NK-92 (cell line): ENCODE results near the gene TNPO1.
A peak's percentile ranks its signal among the peaks of the same experiment; 100 is the strongest.
"Not testable (repeated sequence)": the region's sequence is repeated elsewhere in the genome, so short reads cannot be mapped to it uniquely, and the experiment has no call there.

Source experiments
- DNase-seq: peaks from one replicate; lab custom pipeline; 2025; ENCODE audit not compliant: unreplicated experiment; lab: John Stamatoyannopoulos, UW

TNPO1 gene

DNA sequence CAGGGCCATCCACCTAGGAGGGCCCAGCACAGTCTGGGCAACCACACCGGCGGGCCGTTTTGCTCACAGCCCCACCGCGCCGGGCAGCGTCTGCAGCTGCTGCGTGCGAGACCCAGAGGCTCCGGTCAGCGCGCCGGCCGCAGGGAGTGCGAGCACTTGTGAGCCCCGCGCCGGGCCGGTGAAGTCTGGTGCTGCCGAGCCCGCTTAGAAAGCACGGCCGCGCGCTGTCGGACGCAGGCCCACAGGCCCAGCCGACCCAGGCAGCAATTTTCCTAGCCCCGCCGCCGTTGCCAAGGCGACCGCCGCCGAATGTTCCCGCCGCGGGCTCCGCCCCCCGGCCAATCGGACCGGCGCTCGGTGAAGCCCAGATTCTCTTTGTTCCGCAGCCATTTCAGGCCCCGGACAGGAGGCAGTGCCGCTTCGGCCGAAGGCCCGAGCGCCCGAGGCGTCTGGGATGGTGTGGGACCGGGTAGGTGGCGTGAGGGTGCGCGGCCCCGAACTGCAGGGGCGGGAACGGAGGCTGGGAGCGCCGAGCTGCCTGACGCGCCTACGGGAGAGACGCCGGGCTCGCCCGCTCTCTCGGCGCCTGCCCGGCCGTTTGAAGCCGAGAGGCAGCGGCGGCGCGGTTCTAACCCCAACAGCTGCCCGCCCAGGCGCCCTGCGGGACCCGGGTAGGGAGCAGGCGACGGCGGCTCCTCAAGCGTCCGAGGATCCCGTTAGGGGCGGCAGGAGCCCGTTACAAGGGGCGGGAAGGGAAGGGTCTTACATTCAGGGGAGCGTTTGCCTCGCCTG, at the start of gene TNPO1:
TNPO1 (plus strand) TSS at position 378 of the 792 bp plus-strand sequence; CDS start at position 455, 77 bp downstream.
- peak; percentile 6 for DNase-seq

DNA sequence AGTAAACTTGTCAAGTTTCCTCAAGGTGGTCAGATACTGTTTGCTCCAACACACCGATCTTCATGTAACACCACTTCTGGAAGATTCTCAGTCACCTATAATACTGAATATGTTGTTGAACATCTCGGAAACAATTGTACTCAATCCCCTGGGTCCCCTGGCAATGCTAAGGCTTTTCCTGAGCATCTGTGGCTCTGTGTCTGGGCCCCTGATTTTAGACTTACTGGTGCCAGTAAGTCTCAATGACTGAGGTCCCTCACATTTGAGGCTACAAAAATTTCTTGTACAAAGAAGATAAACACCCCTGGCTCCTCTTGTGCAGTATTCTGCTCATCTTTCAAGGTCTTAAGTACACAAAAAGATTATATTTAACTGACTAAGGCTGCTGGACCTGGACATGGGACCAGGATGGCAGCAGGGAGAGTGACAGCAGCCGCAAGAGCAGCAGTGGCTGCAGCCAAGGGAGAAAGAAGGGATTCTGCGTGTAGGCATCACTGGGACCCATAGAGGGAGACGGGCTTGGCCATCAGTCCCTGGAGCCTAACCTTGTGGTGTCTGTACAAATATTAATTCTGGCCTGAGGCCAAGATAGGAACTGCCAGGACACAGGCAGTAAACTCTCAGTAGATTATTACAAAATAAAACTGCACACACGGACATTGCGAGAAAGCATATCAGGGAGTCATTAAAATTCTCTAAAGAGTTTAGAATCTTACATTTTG, 49.0 kb upstream of the TNPO1 start:
- DNase-seq = no peak

GRCh38 chr5:72770266-72770665, 46.2 kb upstream of the TNPO1 start:
- no peak for DNase-seq

DNA sequence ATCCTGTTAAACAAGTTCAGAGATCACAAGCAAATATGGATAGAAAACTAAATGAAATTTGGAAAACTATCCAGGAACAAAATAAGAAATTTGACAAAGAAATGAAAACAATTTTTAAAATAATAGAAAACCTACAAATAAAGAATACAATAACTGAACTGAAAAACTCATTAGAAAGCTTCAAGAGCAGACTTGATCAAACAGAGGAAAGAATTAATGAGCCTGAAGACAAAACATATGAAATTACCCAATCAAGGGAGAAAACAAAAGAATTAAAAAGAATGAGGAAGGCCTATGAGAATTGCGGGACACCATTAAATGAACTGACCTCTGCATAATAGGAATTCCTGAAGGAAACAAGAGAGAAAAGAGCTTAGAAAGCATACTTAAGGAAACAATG, 39.8 kb upstream of the TNPO1 start:
- DNase-seq = no peak

GRCh38 chr5:72779520-72779919, 36.9 kb upstream of the TNPO1 start:
- no peak for DNase-seq

- DNase-seq = no peak
These were observed 33.1 kb upstream of the TNPO1 start for GRCh38 chr5:72783354-72783753.

DNA sequence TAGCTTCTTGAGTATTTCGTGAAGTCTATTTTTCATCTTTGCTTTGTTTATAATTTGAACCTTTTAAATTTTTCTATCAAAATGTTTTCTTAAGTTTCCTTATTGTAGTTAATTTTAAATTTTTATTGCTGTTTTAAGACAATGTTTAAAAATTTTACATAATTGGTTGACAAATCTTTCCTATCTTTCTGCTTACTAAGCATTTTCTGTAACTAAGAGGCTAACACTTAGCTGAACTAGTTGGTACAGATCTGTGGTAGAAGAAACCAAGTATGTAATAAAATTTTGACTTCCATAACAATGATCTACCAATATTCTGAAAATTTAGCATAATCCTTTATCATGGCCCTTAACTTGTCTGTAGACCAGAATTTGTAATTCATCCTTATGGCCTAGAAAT, 32.3 kb upstream of the TNPO1 start:
- no peak for DNase-seq

DNA sequence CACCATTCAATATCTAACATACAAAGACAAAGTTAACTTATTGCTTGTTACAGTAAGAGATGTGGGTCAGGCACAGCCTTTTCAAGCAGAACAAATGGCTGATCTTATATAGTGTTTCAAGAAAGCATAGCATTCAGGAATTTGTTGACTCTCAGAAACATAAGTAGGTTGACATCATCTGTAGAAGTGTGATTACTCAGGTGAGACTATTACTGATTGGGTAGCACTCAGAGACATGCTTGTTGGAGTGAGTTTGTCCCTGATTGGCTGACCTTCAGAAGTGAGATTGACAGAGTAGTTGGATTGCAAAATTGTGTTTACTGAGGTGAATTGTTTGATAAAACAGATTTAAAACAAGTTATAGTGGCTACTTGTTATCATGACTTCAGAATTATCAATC, 30.7 kb upstream of the TNPO1 start:
- no peak for DNase-seq

DNA sequence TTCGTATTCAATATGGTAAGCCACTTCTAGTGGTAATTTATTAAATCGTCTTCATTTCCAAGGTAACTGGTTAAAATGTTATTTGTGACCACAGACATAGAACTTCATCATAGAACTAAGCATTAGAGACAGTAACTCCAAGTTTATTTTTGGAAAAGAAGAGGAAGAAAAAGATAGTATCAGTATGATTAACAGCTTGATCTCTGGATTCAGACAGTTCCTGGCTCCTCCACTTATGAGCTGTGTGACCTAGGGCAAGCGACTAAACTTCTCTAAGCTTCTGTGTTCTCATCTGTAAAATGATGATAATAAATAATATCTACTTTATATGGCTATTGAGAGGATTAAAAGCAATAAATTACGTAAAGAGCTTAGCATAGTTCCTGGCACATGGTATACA, 29.8 kb upstream of the TNPO1 start:
- DNase-seq = no peak

DNA sequence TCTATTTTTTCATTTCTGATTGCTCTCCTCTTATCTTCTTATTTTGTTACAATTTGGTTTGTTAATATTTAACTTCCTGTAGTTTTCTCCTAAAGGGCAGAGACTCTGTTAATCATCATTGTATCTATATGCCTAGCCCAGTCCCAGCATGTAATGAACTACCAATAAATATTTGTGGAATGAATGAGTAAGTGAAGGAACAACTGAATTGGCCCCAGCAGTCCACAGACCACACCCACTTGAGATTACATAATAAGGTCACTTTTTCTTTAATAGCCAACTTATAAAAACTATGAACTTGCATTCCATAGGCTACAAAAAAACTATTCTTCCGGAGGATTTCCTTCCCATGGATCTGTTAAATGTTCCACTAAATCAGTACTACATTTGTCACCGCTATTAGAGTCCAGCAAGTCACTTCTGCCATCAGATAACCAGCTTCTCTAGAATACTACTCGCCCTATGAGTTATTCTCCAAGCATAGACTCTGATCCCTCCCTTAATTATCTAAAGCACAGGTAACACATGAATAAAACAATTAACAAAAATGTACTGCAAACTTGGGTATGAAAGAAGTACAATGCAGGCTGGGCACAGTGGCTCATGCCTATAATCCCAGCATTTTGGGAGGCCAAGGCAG, 27.5 kb upstream of the TNPO1 start:
- DNase-seq = no peak

GRCh38 chr5:72790186-72790585, 26.3 kb upstream of the TNPO1 start:
- DNase-seq = no peak

DNA sequence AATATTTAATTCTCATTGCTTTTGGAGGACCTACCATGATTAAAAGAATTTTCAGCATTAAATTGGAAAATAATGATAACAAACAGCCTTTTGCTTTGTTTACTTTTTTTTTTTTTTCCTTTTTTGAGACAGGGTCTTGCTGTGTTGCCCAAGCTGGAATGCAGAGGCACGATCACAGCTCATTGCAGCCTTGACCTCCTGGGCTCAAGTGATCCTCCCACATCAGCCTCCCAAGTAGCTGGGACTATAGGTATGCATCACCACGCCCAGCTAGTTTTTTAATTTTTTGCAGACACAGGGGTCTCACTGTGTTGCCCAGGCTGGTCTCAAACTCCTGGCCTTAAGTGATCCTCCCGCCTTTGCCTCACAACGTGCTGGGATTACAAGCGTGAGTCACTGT, 23.8 kb upstream of the TNPO1 start:
- not testable (repeated sequence) for DNase-seq

GRCh38 chr5:72796001-72796400, 20.5 kb upstream of the TNPO1 start:
- DNase-seq = no peak

DNA sequence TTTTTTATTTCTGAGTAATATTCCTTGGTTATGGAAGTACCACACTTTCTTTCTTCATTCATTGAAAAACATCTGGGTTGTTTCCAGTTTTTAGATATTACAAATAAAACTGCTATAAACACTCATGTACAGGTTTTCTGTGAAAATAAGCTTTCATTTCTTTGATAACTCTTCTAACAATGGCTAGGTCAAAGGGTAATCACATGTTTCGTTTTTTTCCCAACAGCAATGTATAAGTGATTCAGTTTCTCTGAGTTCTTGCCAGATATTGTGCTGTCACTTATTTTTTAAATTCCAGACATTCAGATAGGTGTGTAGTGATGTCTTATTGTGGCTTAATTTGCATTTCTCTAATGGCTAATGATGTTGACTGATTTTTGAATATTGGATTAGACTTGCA, 16.7 kb upstream of the TNPO1 start:
- no peak for DNase-seq

DNA sequence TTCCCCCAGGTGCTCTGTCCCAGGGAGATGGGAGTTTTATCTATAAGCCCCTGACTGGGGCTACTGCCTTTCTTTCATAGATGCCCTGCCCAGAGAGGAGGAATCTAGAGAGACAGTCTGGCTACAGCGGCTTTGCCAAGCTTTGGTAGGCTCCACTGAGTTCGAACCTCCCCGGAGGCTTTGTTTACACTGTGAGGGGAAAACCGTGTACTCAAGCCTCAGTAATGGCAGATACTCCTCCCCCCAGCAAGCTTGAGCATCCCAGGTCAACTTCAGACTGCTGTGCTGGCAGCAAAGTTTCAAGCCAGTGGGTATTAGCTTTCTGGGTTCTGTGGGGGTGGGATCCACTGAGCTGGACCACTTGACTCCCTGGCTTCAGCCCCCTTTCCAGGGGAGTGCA, 7.8 kb upstream of the TNPO1 start:
- DNase-seq = not testable (repeated sequence)

DNA sequence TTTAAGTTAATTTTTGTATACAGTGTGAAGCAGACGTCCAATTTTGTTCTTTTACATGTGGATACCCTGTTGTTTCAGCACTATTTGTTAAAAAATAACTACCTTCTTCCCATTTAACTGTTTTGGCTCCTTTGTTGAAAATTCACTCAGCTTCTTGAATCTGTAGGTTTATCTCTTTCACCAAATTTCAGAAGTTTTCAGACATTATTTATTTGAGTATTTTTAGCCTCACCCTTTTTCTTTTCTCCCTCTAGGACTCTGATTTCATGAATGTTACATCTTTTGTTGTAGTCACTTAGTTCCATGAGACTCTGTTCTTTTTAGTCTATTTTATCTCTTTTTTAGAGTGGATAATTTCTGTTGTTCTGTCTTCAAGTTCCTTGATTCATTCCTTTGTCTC, 4.6 kb upstream of the TNPO1 start:
- no peak for DNase-seq

GRCh38 chr5:72812488-72812887, 4.0 kb upstream of the TNPO1 start:
- no peak for DNase-seq

DNA sequence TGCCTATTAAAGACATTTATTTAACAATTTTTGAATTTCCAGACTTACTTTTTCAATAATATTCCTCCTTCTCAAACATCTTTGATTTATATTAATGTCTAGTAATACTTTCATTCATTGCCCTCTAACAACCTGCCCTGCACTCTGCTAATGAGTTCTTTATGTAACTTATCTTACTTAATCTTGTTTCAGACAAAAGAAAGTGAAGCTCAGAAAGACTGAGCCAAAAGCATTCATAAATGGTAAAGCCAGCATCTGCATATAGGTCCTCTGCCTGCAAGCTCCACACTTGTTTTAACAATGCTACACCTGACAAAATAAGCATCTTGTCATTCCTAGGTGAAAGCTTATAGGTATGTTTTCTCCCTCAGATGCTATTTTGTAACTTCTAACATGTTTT, 2.4 kb upstream of the TNPO1 start:
- no peak for DNase-seq

- no peak for DNase-seq
These were observed 1.6 kb upstream of the TNPO1 start for GRCh38 chr5:72814864-72815263.

DNA sequence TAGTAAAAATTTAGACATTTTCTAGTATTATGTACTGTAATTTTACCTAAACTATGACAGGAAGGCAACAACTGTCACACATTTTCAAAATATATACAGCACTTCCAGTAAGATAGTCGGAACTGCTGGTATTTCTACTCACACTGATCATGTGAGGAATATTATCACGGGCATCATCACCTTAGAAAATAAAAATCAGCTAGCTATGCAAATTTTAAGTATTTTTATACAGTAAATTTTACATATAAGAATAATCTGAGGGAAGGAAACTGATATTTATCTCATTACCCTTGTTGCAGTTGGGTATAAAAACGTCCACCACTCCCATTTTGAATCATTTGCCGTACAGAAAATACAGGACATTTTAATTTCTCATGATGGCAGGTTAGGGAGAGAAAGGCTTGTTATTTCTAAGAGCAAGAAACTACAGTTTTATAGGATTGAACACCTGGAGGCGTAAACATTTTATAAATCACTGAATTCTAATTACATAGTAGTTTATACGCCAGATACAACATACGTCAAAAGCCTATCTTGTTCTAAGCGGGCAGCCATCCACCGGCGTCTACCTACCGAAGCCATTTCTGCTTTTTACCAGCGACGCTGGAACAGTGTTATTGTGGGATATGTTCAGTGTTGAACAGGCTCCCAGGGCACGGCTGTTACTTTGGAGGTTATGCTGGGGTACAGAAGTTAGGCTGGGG, 729 bp upstream of the TNPO1 start:
- no peak for DNase-seq

DNA sequence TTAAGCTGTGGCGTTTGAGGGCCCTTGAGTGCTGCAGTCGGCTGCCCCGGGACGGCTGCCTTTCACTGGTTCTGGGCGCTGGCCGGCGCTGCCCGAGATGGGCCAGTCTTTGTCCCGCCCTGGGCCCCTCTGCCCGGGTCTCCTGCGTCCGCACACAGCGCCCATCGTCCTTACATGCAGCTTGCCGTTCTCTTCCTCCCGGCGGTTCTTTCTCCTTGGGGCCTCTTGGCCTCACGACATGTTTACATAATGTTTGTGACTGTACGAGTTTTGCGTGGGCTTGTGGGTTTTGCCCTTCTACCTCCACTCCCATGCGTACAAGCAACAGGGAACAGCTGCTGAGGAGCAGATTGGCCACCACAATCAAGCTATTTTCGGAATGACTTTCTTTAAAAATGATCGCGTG, 618 bp downstream of the TNPO1 start:
- no peak for DNase-seq
